GM19438 (cell line): ENCODE measurements around the gene MAOA.
"Not testable (repeated sequence)": the region's sequence is repeated elsewhere in the genome, so short reads cannot be mapped to it uniquely, and the experiment has no call there.

ENCODE experiments used
- ATAC-seq: cut with Tn5 transposase; IDR thresholded peaks from one replicate; pipeline ENCODE4 v1.9.1; 2021; ENCODE audit warnings: low read depth; ENCODE audit not compliant: unreplicated experiment

Gene MAOA

DNA sequence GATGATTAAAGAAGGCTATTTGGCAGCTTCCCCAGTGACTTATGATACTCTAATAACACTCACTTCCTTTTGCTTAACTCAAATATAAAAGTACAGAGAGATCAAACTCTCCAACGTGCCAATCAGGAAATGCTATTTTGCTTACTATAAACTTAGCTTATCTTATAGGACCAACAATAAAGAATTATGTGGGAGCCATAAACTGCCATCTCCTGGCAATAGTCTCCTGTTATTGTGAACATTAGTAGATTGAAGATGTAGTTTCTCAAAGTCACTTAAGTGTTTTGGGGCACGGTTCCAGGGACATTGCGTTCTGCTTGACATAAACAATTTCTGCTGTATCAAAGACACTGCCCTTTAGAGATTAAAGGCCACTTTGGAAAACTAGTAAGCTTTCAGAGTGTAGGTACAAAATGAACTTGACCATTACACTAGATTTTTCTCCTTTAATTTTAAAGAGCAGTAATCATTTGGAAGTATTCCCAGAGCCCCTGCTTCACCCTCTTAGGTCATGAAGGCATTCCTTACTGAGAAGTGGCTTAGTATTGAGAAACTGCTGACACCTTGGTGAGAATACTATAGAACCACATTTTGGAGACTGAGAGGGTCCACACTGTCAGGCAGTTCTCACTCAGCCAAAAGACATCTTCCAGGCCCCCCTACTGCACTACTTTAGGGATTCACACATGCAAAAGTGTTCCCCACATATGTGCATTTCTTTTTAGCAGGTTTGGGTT is 51.9 kb downstream of the MAOA start:
- ATAC-seq = no peak

DNA sequence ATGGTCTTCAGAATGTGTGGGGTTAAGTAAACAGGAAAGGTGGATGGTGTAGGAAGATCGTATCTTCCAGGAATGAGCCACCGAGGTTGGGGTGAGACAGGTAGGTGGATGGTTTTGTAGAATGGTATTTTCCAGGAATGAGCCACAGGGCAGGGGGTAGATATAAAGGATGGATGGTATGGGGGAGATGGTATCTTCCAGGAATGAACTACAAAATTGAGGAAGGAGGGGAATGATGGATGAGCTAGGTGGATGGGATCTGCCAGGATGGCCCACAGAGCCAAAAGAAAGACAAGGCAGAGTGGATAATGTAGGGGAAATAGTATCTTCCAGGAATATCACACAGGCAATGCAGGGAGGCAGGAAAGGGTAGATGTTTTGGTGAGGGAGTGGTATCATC is 60.0 kb downstream of the MAOA start:
- no peak for ATAC-seq

DNA sequence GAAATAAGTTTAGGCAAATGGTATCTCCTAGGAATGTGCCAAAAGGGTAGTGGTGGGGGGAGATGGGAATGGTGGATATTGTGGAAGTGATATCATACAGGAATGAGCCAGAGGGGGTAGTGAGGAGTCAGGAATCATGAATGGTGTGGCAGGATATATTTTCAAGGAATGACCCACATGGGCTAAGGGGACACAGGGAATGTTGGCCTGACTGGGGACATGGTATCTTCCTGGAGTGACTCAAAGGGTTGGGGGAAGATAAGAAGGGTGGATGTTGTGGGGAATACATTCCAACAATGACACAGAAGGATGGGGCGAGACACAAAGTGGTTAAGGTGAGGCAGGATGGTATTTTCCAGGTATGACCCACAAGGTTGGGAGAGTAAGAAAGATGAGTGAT is 60.6 kb downstream of the MAOA start:
- ATAC-seq = no peak

DNA sequence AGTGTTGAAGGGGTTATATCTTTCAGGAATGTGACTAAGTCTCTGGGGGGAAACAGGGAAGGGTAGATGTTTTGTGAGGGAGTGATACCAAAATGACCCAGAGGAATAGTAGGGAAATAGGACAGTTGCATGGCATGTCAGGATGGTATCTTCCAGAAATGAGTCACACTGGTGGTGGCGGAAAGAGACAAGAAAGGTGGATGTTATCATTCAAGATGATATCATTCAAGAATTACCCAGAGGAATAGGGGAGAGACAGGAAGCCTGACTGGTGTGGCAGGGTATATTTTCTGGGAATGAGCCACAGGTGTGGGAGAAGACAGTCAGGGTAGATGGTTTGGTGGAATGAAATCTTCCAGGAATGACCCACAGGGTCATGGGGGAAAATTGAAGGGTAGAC is 61.1 kb downstream of the MAOA start:
- no peak for ATAC-seq

DNA sequence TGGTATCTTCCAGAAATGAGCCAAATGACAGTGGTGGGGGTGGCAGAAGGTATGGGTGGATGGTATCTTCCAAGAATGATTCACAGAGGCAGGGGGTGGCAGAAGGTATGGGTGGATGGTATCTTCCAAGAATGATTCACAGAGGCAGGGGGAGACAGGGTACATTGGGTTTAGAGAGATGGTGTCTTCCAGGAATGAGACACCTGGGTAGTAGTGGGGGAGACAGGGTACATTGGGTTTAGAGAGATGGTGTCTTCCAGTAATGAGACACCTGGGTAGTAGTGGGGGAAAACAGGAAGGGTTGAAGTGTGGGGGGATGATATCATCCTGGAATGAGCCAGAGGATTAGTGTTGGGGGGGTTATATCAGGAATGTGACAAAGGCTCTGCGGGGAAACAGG is 62.0 kb downstream of the MAOA start:
- no peak for ATAC-seq

DNA sequence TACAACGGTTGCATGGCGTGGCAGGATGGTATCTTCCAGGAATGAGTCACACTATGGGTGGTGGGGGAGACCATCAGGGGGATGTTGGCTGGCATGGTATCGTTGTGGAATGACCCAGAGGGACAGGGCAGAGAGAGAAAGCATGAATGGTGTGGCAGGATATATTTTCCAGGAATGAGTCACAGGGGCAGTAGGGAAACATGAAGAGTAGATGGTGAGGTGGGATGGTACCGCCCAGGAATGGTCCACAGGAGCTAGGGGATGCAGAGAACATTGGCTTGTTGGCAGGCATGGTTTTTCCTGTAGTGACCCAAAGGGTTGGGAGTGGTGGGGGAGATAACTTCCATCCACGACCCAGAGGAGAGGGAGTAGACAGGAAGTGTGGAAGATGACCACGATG is 62.4 kb downstream of the MAOA start:
- no peak for ATAC-seq

DNA sequence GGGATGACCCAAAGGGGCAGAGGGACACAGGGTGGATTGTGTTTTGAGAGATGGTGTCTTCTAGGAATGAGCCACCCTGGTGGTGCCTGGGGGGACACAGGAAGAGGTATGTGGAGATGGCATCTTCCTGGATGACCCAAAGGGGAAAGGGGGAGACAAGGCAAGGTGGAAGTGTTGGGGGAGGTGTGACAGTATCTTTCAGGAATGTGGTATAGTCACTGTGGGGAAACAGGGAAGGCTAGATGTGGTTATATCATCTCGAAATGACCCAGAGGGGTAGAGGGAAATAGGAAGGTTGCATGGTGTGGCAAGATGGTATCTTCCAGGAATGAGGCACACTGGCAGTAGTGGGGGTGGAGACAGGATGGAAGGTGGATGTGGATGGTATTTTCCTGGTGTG is 62.9 kb downstream of the MAOA start:
- no peak for ATAC-seq

DNA sequence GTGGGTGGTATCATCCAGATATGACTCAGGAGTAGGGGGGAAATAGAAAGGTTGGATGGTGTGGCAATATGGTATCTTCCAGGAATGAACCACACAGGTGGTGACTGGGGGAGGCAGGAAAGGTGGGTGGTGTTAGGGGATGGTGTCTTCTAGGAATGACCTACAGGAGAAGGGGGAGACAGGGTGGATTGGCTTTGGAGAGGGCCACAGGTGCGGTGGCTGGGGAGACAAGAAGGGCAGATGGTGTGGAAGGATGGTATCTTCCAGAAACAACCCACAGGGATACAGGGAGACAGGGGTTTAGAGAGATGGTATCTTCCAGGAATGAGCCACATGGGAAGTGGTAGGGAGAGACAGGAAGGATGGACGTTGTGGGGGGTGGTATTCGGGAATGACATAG is 64.0 kb downstream of the MAOA start:
- ATAC-seq = no peak

- ATAC-seq = no peak
Observed at GRCh38 chrX:43720961-43721360, 64.9 kb downstream of the MAOA start.

DNA sequence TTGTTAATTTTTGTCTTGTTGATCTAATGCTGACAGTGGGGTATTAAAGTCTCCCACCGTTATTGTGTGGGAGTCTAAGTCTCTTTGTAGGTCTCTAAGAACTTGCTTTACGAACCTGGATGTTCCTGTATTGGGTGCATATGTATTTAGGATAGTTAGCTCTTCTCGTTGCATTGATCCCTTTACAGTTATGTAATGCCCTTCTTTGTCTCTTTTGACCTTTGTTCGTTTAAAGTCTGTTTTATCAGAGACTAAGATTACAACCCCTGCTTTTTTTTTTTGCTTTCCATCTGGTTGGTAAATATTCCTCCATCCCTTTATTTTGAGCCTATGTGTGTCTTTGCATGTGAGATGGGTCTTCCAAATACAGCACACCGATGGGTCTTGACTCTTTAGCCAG is 69.1 kb downstream of the MAOA start:
- ATAC-seq = not testable (repeated sequence)

DNA sequence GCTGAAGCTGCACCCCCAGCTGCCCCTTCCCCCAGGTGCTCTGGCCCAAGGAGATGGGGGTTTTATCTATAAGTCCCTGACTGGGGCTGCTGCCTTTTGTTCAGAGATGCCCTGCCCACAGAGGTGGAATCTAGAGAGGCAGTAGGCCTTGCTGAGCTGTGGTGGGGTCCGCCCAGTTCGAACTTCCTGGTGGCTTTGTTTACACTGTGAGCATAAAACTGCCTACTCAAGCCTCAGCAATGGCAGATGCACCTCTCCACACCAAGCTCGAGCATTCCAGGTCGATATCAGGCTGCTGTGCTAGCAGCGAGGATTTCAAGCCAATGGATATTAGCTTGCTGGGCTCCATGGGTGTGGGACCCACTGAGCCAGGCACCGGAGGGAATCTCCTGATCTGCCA is 71.2 kb downstream of the MAOA start:
- not testable (repeated sequence) for ATAC-seq

DNA sequence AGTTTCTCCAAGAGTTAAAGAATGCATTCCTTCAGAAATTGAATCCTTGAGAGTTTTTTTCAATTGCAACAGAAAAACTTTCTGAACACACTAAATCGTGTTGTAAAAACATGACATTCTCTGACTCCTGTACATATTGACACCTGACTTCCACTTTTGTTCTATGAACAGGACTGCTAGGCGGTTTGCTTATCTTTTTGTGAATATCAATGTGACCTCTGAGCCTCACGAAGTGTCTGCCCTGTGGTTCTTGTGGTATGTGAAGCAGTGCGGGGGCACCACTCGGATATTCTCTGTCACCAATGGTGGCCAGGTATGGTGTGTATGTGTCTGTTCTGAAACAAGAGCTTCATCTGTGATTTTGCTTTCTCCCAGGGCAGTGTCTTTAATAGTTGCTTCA is 71.9 kb downstream of the MAOA start:
- ATAC-seq = no peak

DNA sequence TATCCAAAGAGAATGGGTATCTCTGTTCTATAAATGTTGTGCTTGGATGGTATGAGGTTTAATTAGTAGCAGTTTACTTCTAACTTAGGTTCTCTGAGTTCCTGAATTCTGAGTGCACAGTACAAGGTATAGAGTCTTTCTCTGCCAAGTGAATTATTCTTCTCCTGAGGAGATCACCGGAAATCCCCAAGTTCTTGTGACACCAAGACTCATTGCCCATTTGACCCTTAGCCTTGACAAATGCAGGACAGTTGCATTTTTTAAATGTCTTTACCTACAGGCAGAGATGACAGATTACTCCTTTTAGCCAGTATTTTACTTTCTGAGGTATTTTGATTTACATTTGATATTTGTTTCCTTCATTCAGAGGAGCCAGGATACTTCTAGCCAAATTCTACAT is 72.9 kb downstream of the MAOA start:
- ATAC-seq = no peak

- ATAC-seq = no peak
Observed at GRCh38 chrX:43731086-43731485, 75.0 kb downstream of the MAOA start.

- ATAC-seq = no peak
Observed at GRCh38 chrX:43733699-43734098, 77.6 kb downstream of the MAOA start.

DNA sequence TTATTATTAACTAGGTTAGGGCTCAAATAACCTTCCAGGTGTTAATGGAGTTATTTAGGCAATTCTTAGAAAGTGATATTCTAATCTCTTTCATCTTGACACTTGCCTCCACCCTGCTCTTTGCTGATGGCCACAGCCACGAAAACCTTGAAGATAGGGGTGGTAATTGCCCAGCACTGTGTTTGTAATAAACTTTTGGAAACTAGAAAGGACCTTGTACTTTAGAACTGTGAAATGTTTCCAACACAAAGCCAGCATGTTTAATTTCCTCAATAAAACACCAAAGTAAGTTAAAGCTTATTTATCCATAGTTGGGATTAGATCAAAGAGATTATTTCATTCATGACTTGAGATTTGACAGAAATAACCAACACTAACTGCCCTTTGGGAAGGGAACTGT is 78.3 kb downstream of the MAOA start:
- no peak for ATAC-seq

DNA sequence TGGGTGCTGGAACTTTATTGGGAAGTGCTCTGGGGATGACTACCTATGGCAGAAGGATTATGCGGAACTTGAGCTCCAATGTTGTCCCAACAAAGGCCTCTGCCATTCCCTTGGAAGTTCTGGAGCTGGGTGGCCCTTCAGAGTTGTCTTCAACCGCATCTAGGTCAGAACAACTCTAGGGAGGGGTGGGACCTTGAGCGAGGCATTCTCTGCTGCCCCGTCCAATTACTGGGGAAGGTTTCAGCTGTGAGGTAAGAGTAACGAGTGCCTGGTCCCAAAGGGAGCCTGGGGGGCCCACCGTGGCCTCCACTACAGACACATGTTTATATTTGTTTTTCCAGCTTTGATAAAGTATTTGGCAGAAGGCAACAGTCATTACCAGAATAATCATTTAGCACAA is 79.4 kb downstream of the MAOA start:
- ATAC-seq = no peak

GRCh38 chrX:43735957-43736356 is 79.9 kb downstream of the MAOA start:
- no peak for ATAC-seq

GRCh38 chrX:43741843-43742573 is 85.9 kb downstream of the MAOA start:
- no peak for ATAC-seq

GRCh38 chrX:43743100-43743822 is 87.2 kb downstream of the MAOA start:
- ATAC-seq = no peak

- no peak for ATAC-seq
Observed at GRCh38 chrX:43744284-43744683, 88.2 kb downstream of the MAOA start.
